ENCODE measurements around the gene FAT3.

DNA sequence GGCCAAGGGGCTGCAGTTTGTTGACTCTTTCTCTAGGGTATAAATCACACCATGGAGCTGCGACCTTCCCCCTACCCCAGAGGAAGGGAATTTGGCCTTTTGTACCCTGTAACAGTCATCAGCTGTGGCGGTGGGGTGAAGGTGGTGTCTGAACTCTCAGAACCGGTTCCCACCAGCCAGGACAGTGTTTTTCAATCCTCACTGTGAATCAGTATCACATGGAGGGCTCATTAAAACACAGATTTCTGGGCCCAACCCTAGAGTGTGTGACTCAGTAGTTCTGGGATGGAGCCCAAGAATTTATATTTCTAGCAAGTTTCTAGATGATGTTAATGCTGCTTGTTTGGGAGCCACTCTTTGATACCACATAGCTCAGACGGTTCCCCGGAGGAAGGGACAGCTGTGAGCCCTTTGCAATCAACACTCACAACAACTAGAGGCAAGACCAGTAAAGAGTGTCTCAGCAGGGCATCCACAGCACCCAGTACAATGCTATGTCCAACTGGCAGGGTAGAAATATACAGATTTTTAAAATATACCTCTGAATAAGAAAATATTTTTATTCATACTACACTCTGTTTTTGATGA is 43.9 kb upstream of the FAT3 start:
- TF ChIP-seq, protein P1, sequence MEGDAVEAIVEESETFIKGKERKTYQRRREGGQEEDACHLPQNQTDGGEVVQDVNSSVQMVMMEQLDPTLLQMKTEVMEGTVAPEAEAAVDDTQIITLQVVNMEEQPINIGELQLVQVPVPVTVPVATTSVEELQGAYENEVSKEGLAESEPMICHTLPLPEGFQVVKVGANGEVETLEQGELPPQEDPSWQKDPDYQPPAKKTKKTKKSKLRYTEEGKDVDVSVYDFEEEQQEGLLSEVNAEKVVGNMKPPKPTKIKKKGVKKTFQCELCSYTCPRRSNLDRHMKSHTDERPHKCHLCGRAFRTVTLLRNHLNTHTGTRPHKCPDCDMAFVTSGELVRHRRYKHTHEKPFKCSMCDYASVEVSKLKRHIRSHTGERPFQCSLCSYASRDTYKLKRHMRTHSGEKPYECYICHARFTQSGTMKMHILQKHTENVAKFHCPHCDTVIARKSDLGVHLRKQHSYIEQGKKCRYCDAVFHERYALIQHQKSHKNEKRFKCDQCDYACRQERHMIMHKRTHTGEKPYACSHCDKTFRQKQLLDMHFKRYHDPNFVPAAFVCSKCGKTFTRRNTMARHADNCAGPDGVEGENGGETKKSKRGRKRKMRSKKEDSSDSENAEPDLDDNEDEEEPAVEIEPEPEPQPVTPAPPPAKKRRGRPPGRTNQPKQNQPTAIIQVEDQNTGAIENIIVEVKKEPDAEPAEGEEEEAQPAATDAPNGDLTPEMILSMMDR (IDR thresholded peaks at IDR 0.05; ENCODE audit: low read length): no peak
- TF ChIP-seq EZH2 (optimal IDR thresholded peaks at IDR 0.05; ENCODE audit: low read depth, low read length) (no peak), EZH2phosphoT487 (IDR thresholded peaks at IDR 0.05; ENCODE audit: low read length) (no peak)
